ENCODE measurements around the gene HMGXB3.

GRCh38 chr5:150052956-150053712 is 52.6 kb downstream of the HMGXB3 start:
- TF ChIP-seq CTCF (IDR thresholded peaks at IDR 0.05; ENCODE audit: insufficient read depth, low read length, poor library complexity, severe bottlenecking) (no peak), EZH2phosphoT487 (conservative IDR thresholded peaks at IDR 0.05; ENCODE audit: low read length) (no peak)
